Left ventricle myocardium inferior (tissue), 1 donor: Measurements from ENCODE around the gene TTLL5. TPM values are rescaled to one million over a fixed set of nuclear protein-coding genes. Genes with fewer than 3 reads are reported as not detected.

Experiments used
- DNase-seq: peaks from one replicate; pipeline ENCODE4 v3.0.0-alpha.2; 2020
- H3K27ac ChIP-seq: fragments of 200-600 bp; replicated peaks from 2 replicates; pipeline ENCODE4 v1.8.0; 2021
- H3K27me3 ChIP-seq: fragments of 200-600 bp; 2 replicates; pipeline ENCODE4 v1.8.0; 2021; ENCODE audit warnings: low read depth
- H3K36me3 ChIP-seq: fragments of 200-600 bp; 2 replicates; pipeline ENCODE4 v1.8.0; 2021
- H3K4me1 ChIP-seq: fragments of 200-600 bp; 2 replicates; pipeline ENCODE4 v1.8.0; 2021
- H3K4me3 ChIP-seq: fragments of 200-600 bp; 2 replicates; pipeline ENCODE4 v1.8.0; 2021; ENCODE audit warnings: mild to moderate bottlenecking, moderate library complexity
- H3K9me3 ChIP-seq: fragments of 200-600 bp; replicated peaks from 2 replicates; pipeline ENCODE4 v1.8.0; 2021
- intact Hi-C: fragments of 100-400 bp; cut with micrococcal nuclease; formaldehyde crosslinking; loops from one replicate; pipeline ENCODE4 v1.11.0; 2022
- long read RNA-seq: library from polyadenylated mRNA; unstranded; transcript quantifications from one replicate; pipeline ENCODE4 v2.0.0, GENCODE V29; 2021
- total RNA-seq: library from RNA; stranded (reverse); fragmentation: NEBNext Ultra II Directional; extraction: Animal tissue kit (Norgen Biotek cat#: 25700); gene quantifications from one replicate; pipeline ENCODE4 v1.2.1, GENCODE V29; 2021
- TF ChIP-seq, protein P1 (sequence below): fragments of 200-600 bp; IDR thresholded peaks from 2 replicates; pipeline ENCODE4 v1.8.0; 2021; ENCODE audit warnings: antibody characterized with exemption, mild to moderate bottlenecking, borderline replicate concordance
- donor health status: DM: no; HTN: yes; CAD: no; lungs with severe emphysema.

TTLL5 gene, protein sequence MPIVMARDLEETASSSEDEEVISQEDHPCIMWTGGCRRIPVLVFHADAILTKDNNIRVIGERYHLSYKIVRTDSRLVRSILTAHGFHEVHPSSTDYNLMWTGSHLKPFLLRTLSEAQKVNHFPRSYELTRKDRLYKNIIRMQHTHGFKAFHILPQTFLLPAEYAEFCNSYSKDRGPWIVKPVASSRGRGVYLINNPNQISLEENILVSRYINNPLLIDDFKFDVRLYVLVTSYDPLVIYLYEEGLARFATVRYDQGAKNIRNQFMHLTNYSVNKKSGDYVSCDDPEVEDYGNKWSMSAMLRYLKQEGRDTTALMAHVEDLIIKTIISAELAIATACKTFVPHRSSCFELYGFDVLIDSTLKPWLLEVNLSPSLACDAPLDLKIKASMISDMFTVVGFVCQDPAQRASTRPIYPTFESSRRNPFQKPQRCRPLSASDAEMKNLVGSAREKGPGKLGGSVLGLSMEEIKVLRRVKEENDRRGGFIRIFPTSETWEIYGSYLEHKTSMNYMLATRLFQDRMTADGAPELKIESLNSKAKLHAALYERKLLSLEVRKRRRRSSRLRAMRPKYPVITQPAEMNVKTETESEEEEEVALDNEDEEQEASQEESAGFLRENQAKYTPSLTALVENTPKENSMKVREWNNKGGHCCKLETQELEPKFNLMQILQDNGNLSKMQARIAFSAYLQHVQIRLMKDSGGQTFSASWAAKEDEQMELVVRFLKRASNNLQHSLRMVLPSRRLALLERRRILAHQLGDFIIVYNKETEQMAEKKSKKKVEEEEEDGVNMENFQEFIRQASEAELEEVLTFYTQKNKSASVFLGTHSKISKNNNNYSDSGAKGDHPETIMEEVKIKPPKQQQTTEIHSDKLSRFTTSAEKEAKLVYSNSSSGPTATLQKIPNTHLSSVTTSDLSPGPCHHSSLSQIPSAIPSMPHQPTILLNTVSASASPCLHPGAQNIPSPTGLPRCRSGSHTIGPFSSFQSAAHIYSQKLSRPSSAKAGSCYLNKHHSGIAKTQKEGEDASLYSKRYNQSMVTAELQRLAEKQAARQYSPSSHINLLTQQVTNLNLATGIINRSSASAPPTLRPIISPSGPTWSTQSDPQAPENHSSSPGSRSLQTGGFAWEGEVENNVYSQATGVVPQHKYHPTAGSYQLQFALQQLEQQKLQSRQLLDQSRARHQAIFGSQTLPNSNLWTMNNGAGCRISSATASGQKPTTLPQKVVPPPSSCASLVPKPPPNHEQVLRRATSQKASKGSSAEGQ (N-terminal part only)
- total RNA-seq: 16.3 TPM
- long read RNA-seq, full-length matches to known transcripts: 4 of 13 reads
- long read RNA-seq, partial matches to known transcripts: 2 of 13 reads
- long read RNA-seq, other reads (novel, unspliced or antisense): 7 of 13 reads

DNA sequence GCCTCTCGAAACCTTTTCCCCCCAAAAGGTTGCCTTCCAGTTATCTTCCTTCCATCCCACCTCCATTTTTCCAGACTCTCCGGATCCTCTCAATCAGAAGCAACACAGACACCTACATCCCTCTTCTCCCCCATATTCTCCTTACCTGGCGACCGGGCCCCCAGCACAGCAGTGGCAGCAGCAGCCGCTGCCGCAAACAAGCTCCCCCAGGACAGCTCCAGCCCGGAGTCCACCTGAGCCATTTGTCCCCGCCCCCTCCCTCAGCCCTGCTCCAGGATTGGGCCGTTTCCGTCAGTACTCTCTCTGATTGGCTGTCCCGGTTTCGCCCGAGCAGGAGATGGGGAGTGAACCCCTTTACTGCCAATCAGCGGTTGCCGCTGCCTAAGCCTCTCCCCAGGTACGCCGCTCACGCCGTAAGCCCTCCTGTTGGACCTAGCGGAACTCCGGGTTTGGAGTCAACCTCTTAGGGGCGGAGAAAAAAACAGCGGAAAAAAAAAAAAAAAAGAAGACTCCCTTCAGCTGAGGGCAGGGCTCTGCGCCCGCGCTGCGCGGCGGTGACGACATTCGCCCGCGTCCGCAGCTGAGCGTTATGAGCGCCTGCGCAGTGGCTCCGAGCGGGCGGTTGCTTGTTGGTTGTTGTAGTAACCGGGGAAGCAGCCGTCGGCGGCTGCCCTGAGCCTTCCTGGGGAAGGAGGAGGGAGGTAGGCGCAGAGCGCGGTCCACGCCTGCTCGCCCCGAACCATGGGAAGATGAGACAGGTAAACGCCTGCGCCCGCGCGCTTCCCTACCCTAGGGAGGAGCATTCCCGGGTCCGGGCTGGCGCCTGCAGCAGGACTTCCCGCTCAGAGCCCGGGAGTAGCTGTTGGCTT, at the start of gene TTLL5, which contains the start of gene ERG28:
Gene TTLL5 (plus strand): TSS at position 617 of the 869 bp plus-strand sequence. CDS start 1,904 bp downstream, outside the sequence.
Gene ERG28 (minus strand): TSS at position 247 of the 869 bp plus-strand sequence. CDS start 3,374 bp downstream, outside the sequence.
- peaks cover 22% of the 10 kb centered on the region for H3K36me3 ChIP-seq
- peaks cover 27% of the 10 kb centered on the region for H3K4me1 ChIP-seq
- no peaks in the 10 kb centered on the region for H3K27me3 ChIP-seq
- intact Hi-C loops: no loop called here
- TF ChIP-seq, protein P1, sequence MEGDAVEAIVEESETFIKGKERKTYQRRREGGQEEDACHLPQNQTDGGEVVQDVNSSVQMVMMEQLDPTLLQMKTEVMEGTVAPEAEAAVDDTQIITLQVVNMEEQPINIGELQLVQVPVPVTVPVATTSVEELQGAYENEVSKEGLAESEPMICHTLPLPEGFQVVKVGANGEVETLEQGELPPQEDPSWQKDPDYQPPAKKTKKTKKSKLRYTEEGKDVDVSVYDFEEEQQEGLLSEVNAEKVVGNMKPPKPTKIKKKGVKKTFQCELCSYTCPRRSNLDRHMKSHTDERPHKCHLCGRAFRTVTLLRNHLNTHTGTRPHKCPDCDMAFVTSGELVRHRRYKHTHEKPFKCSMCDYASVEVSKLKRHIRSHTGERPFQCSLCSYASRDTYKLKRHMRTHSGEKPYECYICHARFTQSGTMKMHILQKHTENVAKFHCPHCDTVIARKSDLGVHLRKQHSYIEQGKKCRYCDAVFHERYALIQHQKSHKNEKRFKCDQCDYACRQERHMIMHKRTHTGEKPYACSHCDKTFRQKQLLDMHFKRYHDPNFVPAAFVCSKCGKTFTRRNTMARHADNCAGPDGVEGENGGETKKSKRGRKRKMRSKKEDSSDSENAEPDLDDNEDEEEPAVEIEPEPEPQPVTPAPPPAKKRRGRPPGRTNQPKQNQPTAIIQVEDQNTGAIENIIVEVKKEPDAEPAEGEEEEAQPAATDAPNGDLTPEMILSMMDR: no peak
- peak within 1 kb of the TSS; percentile 91 for H3K4me3 ChIP-seq
- DNase-seq: peak; percentile 96
- no peaks in the 10 kb centered on the region for H3K9me3 ChIP-seq
- peak within 1 kb of the TSS; percentile 85 for H3K27ac ChIP-seq

DNA sequence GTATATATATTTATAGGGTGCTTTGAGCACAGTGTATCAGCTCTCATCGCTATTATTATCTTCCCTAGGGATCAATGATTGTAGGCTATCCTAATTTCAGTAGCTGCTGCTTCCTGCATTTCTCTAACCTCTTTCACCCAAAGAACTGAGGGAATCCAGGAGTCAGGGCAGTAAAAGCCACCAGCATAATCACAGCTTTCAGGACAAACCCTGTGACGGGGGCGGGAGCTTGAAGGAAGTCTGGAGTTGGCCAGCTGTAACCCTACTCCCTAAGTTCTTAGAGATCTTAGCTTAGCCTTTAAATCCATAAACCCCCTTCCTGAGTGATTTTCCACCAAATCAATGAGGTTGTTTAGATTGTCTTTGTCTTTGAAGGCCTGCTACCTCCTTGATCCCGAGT, 48.9 kb upstream of the TTLL5 start:
- H3K4me1 ChIP-seq: peaks cover 37% of the 10 kb centered on the region
- H3K9me3 ChIP-seq: peaks cover 5% of the 10 kb centered on the region

DNA sequence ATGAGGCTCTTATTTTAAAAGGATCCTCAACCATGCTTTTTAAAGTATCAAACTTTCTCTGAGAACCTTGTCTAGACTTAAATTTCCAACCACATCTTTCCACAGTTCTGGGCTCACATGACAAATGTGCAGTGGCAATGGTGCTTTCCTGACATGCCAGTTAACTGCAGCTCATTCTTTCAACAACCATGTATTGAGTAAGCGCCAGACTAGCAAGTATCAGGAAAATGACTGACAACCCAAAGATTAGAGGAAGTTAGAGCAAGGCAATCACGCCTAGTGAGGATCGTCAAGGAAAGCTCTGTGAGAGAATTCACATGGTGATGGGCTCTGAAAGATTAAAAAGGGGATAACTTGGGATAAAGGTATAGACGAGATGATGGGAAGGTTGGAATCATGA, 46.9 kb upstream of the TTLL5 start:
- Histone ChIP-seq H3K36me3 (no peaks in the 10 kb centered on the region), H3K27me3 (no peaks in the 10 kb centered on the region), H3K9me3 (no peaks in the 10 kb centered on the region), H3K27ac (no peak overlapping the region), H3K4me3 (no peak overlapping the region), H3K4me1 (peaks cover 26% of the 10 kb centered on the region)
- no peak for DNase-seq
- TF ChIP-seq, protein P1: no peak
- intact Hi-C loops: no loop called here

More for the DNA sequence above, 48.9 kb upstream of the TTLL5 start:
- DNase-seq: no peak
- TF ChIP-seq, protein P1: no peak
- Histone ChIP-seq H3K27ac (no peak overlapping the region), H3K27me3 (no peaks in the 10 kb centered on the region), H3K4me3 (no peak overlapping the region), H3K36me3 (no peaks in the 10 kb centered on the region)
- intact Hi-C loops: no loop called here

DNA sequence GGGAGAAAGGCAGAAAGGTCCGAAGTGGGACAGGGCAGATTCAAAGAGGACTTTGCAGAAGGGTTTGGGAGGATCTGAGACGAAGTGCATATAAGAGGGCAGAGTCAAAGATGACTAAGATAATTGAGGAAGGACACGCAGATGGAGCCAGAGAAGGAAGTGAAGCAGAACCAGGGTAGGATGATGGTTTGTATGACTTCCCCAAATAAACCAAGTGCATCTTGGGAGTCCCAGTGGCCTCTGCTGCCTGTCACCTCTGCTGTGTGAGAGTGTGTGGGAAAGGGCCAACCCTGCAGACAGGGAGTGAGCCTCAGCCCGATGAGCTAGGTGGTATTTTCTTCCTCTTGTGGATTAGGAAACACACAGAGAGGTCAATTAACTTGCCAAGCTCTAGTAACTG, 45.8 kb upstream of the TTLL5 start:
- H3K27me3 ChIP-seq: no peaks in the 10 kb centered on the region
- no peaks in the 10 kb centered on the region for H3K36me3 ChIP-seq
- H3K9me3 ChIP-seq: no peaks in the 10 kb centered on the region
- no peak for DNase-seq
- TF ChIP-seq, protein P1: no peak
- intact Hi-C loops: no loop called here
- H3K4me3 ChIP-seq: no peak overlapping the region
- H3K4me1 ChIP-seq: peaks cover 26% of the 10 kb centered on the region
- H3K27ac ChIP-seq: peak overlapping the region; percentile 14
